Endothelial cell (in vitro differentiated cells): ENCODE measurements around the gene B4GALT1. TPM values are rescaled to one million over a fixed set of nuclear protein-coding genes. Genes with fewer than 3 reads are reported as not detected.

Experiments used
- DNase-seq: peaks from one replicate; pipeline ENCODE4 v3.0.0; 2021; ENCODE audit warnings: low spot score
- H3K27ac Mint-ChIP-seq: one replicate; pipeline ENCODE4 v1.8.0; 2021; ENCODE audit warnings: mixed read lengths, inconsistent platforms; ENCODE audit not compliant: unreplicated experiment
- H3K27me3 Mint-ChIP-seq: one replicate; pipeline ENCODE4 v1.8.0; 2021; ENCODE audit warnings: mild to moderate bottlenecking, moderate library complexity, mixed read lengths, inconsistent platforms; ENCODE audit not compliant: unreplicated experiment
- H3K36me3 Mint-ChIP-seq: one replicate; pipeline ENCODE4 v1.8.0; 2021; ENCODE audit warnings: mild to moderate bottlenecking, low read depth, mixed read lengths, inconsistent platforms; ENCODE audit not compliant: unreplicated experiment
- H3K4me1 Mint-ChIP-seq: one replicate; pipeline ENCODE4 v1.8.0; 2021; ENCODE audit warnings: mild to moderate bottlenecking, mixed read lengths, inconsistent platforms; ENCODE audit not compliant: unreplicated experiment
- H3K4me3 Mint-ChIP-seq: one replicate; pipeline ENCODE4 v1.8.0; 2021; ENCODE audit warnings: mild to moderate bottlenecking, mixed read lengths, inconsistent platforms; ENCODE audit not compliant: unreplicated experiment
- H3K9me3 Mint-ChIP-seq: one replicate; pipeline ENCODE4 v1.8.0; 2021; ENCODE audit warnings: mixed read lengths, inconsistent platforms; ENCODE audit not compliant: unreplicated experiment
- total RNA-seq: library from RNA; stranded (reverse); fragmentation: NEBNext Ultra II Directional; extraction: Animal tissue kit (Norgen Biotek cat#: 25700); gene quantifications from one replicate; pipeline ENCODE4 v1.2.1, GENCODE V29; 2021; ENCODE audit not compliant: unreplicated experiment
- TF ChIP-seq, protein P1 (sequence below): fragments of 200-600 bp; sonication (generic); IDR thresholded peaks from one replicate; pipeline ENCODE4 v1.5.0; 2021; ENCODE audit warnings: antibody characterized with exemption; ENCODE audit not compliant: unreplicated experiment

B4GALT1 gene
- total RNA-seq, 1 donor from 2014 or later = 86.7 TPM

- no peaks in the 10 kb centered on the region for H3K9me3 Mint-ChIP-seq
- DNase-seq = no peak
- H3K27ac Mint-ChIP-seq = peak overlapping the region; percentile 32
Observed at GRCh38 chr9:33111631-33112030, 55.5 kb downstream of the B4GALT1 start.

GRCh38 chr9:33110686-33111085, 56.5 kb downstream of the B4GALT1 start:
- no peaks in the 10 kb centered on the region for H3K9me3 Mint-ChIP-seq
- peaks cover 9% of the 10 kb centered on the region for H3K27me3 Mint-ChIP-seq
- TF ChIP-seq, protein P1, sequence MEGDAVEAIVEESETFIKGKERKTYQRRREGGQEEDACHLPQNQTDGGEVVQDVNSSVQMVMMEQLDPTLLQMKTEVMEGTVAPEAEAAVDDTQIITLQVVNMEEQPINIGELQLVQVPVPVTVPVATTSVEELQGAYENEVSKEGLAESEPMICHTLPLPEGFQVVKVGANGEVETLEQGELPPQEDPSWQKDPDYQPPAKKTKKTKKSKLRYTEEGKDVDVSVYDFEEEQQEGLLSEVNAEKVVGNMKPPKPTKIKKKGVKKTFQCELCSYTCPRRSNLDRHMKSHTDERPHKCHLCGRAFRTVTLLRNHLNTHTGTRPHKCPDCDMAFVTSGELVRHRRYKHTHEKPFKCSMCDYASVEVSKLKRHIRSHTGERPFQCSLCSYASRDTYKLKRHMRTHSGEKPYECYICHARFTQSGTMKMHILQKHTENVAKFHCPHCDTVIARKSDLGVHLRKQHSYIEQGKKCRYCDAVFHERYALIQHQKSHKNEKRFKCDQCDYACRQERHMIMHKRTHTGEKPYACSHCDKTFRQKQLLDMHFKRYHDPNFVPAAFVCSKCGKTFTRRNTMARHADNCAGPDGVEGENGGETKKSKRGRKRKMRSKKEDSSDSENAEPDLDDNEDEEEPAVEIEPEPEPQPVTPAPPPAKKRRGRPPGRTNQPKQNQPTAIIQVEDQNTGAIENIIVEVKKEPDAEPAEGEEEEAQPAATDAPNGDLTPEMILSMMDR = no peak
- H3K4me3 Mint-ChIP-seq = no peak overlapping the region
- peaks cover 29% of the 10 kb centered on the region for H3K4me1 Mint-ChIP-seq
- no peak overlapping the region for H3K27ac Mint-ChIP-seq
- H3K36me3 Mint-ChIP-seq = peaks cover 25% of the 10 kb centered on the region
- DNase-seq = no peak

More at GRCh38 chr9:33111631-33112030, 55.5 kb downstream of the B4GALT1 start:
- no peak overlapping the region for H3K4me3 Mint-ChIP-seq
- TF ChIP-seq, protein P1 = no peak
- peaks cover 25% of the 10 kb centered on the region for H3K36me3 Mint-ChIP-seq
- peaks cover 21% of the 10 kb centered on the region for H3K4me1 Mint-ChIP-seq
- H3K27me3 Mint-ChIP-seq = peaks cover 6% of the 10 kb centered on the region

DNA sequence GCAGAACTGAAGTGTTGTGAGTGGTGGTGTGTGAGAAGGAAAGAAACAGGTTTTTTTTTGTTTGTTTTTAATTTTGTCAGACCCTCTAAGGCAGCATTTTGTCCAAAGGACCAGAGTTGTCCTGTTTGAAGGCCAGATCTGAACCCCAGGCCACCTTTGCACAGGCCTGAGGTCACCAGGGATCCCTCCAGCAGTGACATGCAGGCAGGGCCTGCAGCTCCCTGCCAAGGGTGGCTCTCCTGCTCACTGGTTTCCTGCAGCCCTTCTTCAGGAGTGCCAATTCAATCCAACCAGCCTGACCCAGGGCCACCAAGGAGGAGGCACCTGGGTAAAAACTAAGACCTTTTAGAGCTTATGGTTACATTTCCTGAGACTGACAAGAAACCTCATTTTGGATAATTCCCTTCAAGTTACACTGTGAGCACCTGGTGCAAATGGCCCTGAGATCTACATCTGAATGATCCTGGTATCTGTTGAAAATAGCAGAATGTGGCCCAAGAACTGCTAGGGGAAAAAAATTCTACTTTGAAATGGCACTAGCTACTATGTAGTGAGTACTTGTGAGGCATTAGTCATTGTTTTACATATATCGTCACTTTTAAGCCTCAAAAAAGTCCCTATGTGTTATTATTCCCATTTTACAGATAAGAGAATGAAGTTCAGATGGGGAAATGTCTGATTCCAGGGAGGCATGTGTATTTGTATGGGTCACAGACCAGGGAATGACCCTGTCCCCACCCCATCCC, 57.1 kb downstream of the B4GALT1 start:
- DNase-seq = no peak
- no peaks in the 10 kb centered on the region for H3K9me3 Mint-ChIP-seq
- H3K27ac Mint-ChIP-seq = peak overlapping the region; percentile 48

DNA sequence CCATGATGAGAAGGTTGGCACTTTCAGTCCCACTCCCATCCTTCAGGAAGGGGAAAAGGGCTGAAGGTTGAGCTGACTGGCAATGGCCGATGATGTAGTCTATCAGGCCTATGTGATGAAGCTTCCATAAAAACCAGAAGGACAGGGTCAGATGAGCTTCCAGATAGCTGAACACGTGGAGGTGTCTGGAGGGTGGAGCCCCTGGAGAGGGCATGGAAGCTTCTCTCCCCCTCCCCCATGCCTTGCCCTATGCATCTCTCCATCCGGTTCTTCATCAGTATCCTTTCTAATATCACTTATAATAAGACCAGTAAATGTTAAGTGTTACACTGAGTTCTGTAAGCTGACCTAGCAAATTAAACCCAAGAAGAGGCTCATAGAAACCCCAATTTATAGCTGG, 58.0 kb downstream of the B4GALT1 start:
- H3K36me3 Mint-ChIP-seq = peaks cover 22% of the 10 kb centered on the region
- TF ChIP-seq, protein P1 = no peak
- H3K27ac Mint-ChIP-seq = no peak overlapping the region
- no peaks in the 10 kb centered on the region for H3K9me3 Mint-ChIP-seq
- peaks cover 34% of the 10 kb centered on the region for H3K4me1 Mint-ChIP-seq
- peaks cover 11% of the 10 kb centered on the region for H3K27me3 Mint-ChIP-seq
- no peak for DNase-seq
- H3K4me3 Mint-ChIP-seq = no peak overlapping the region

More for the DNA sequence above, 57.1 kb downstream of the B4GALT1 start:
- H3K27me3 Mint-ChIP-seq = peaks cover 9% of the 10 kb centered on the region
- H3K36me3 Mint-ChIP-seq = peaks cover 25% of the 10 kb centered on the region
- H3K4me1 Mint-ChIP-seq = peaks cover 34% of the 10 kb centered on the region
- H3K4me3 Mint-ChIP-seq = peak overlapping the region; percentile 39
- TF ChIP-seq, protein P1 = no peak

DNA sequence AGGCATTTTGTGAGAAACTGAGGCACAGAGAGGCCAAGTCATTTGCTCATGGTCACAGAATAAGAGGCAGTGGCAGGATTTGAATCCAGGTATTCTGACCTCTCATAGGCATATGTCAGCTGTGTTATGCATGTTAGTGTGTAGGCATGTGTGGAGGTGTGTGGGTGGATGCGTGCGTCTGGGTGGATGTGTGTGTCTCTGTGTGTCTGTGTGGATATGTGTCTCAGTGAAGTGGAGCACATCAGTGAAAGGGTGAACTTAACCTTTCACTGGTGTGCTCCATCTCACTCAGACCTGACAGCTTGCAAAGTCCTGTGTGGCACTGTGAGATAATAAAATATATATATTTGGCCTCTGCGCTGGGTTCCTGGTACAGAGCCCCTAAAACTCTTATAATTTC, 58.7 kb downstream of the B4GALT1 start:
- no peak overlapping the region for H3K4me3 Mint-ChIP-seq
- peaks cover 34% of the 10 kb centered on the region for H3K4me1 Mint-ChIP-seq
- H3K27ac Mint-ChIP-seq = peak overlapping the region; percentile 75
- H3K9me3 Mint-ChIP-seq = no peaks in the 10 kb centered on the region
- peaks cover 12% of the 10 kb centered on the region for H3K27me3 Mint-ChIP-seq
- no peak for DNase-seq
- H3K36me3 Mint-ChIP-seq = peaks cover 16% of the 10 kb centered on the region
- TF ChIP-seq, protein P1 = no peak
